ENCODE measurements around the gene ARFGAP1.
A peak's percentile ranks its signal among the peaks of the same experiment; 100 is the strongest.

Gene ARFGAP1

GRCh38 chr20:63280929-63281545, 8.4 kb downstream of the ARFGAP1 start:
- DNase-seq: peak; percentile 41

- no peak for DNase-seq
These were observed 9.4 kb downstream of the ARFGAP1 start for GRCh38 chr20:63281742-63282665.

GRCh38 chr20:63282946-63283345, 10.3 kb downstream of the ARFGAP1 start:
- no peak for DNase-seq

- no peak for DNase-seq
These were observed 10.9 kb downstream of the ARFGAP1 start for GRCh38 chr20:63283397-63284082.

GRCh38 chr20:63284083-63284440, 11.4 kb downstream of the ARFGAP1 start:
- no peak for DNase-seq

- DNase-seq: no peak
These were observed 11.9 kb downstream of the ARFGAP1 start for GRCh38 chr20:63284544-63284949.

- DNase-seq: no peak
These were observed 12.4 kb downstream of the ARFGAP1 start for GRCh38 chr20:63284981-63285524.

- no peak for DNase-seq
These were observed 13.3 kb downstream of the ARFGAP1 start for GRCh38 chr20:63285636-63286615.

GRCh38 chr20:63286781-63287696, 14.4 kb downstream of the ARFGAP1 start:
- DNase-seq: no peak

GRCh38 chr20:63287697-63288580, 15.3 kb downstream of the ARFGAP1 start:
- DNase-seq: no peak

GRCh38 chr20:63288581-63289251, 16.1 kb downstream of the ARFGAP1 start:
- DNase-seq: no peak

GRCh38 chr20:63289311-63290135, 16.9 kb downstream of the ARFGAP1 start:
- DNase-seq: no peak

- no peak for DNase-seq
These were observed 17.6 kb downstream of the ARFGAP1 start for GRCh38 chr20:63290136-63290676.

GRCh38 chr20:63290677-63291472, 18.3 kb downstream of the ARFGAP1 start:
- peak; percentile 64 for DNase-seq

- no peak for DNase-seq
These were observed 19.2 kb downstream of the ARFGAP1 start for GRCh38 chr20:63291811-63292210.

GRCh38 chr20:63292292-63292701, 19.7 kb downstream of the ARFGAP1 start:
- DNase-seq: no peak

- no peak for DNase-seq
These were observed 20.3 kb downstream of the ARFGAP1 start, which contains the start of gene COL20A1 for GRCh38 chr20:63292904-63293303. Gene COL20A1, plus strand, starts transcription at chr20:63293186. Its CDS starts 1,922 bp downstream, at chr20:63295108.

Data from hematopoietic multipotent progenitor cell treated with erythropoietin and hydrocortisone succinate and interleukin-3 and kit ligand, for 6 days (in vitro differentiated cells).